ENCODE measurements around the gene JARID2. TPM values are rescaled to one million over a fixed set of nuclear protein-coding genes. Genes with fewer than 3 reads are reported as not detected.
"Not testable (repeated sequence)": the region's sequence is repeated elsewhere in the genome, so short reads cannot be mapped to it uniquely, and the experiment has no call there.

Gene JARID2
- total RNA-seq, 2 experiments from 2014 or later = 33.0 to 33.2 TPM

DNA sequence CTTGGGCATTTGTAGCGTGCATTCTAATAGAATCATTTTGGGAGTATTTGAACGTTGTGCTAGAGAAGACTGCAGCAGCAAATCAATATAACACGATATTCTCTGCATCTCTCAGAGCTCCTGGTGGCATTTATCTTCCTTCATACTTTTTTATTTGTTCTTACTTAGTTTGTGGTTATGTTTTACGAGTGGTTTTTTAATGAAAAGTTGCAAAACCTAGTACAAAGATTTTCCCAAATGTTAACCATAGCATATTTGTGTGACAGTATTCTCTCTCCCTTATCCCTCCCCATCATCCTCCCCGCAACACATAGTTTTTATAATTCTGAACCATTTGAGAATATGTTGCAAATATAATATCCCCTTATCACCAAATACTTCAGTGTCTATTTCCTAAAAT, 50.4 kb downstream of the JARID2 start:
- ChIA-PET POLR2A (interaction anchor here (0.7 kb wide), 1 partner anchor 47 kb away, joined by 3 read pairs; no protein-coding TSS in a partner anchor), CTCF (interaction anchor here (1.0 to 1.4 kb wide), 3 partner anchors 30 to 51 kb away, joined by 4 to 5 read pairs (median 5); partner anchors contain the start of gene JARID2)
- Mint-ChIP-seq H3K36me3 (ENCODE audit: low read depth) (peaks cover 31% of the 10 kb centered on the region), H3K4me1 (ENCODE audit: low read depth) (peaks cover 89% of the 10 kb centered on the region), H3K9me3 (ENCODE audit: insufficient read depth) (no peaks in the 10 kb centered on the region), H3K27ac (peak overlapping the region; percentile 92), H3K4me3 (peak overlapping the region; percentile 61), H3K27me3 (ENCODE audit: low read depth) (no peaks in the 10 kb centered on the region)
- ATAC-seq = no peak
- DNase-seq = no peak

- Mint-ChIP-seq H3K36me3 (ENCODE audit: low read depth) (peaks cover 31% of the 10 kb centered on the region), H3K4me3 (peak overlapping the region; percentile 61), H3K4me1 (ENCODE audit: low read depth) (peaks cover 89% of the 10 kb centered on the region), H3K9me3 (ENCODE audit: insufficient read depth) (no peaks in the 10 kb centered on the region), H3K27ac (peak overlapping the region; percentile 92), H3K27me3 (ENCODE audit: low read depth) (no peaks in the 10 kb centered on the region)
- peak; percentile 74 for ATAC-seq
- peak; percentile 65 for DNase-seq
- ChIA-PET POLR2A (interaction anchor here (0.6 kb wide), 1 partner anchor 1724 kb away, joined by 3 read pairs; no protein-coding TSS in a partner anchor), CTCF (interaction anchor here (1.0 to 1.4 kb wide), 3 partner anchors 30 to 51 kb away, joined by 4 to 5 read pairs (median 5); partner anchors contain the start of gene JARID2)
These were observed 50.9 kb downstream of the JARID2 start for GRCh38 chr6:15296735-15297134.

DNA sequence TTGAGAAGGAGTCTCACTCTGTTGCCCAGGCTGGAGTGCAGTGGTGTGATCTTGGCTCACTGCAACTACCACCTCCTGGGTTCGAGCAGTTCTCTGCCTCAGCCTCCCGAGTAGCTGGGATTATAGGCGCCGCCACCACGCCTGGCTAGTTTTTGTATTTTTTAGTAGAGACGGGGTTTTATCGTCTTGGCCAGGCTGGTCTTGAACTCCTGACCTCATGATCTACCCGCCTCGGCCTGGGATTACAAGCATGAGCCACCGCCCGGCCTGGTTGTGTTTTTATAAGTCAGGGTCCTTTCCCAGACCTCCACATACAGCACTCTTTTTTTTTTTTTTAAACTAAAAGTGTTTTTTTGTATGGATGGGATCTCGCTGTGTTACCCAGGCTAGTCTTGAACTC, 51.3 kb downstream of the JARID2 start:
- peak overlapping the region; percentile 80 for H3K27ac Mint-ChIP-seq
- POLR2A ChIA-PET = interaction anchor here (0.6 to 2.2 kb wide), 2 partner anchors 48 to 1725 kb away, joined by 3 to 10 read pairs; no protein-coding TSS in a partner anchor

DNA sequence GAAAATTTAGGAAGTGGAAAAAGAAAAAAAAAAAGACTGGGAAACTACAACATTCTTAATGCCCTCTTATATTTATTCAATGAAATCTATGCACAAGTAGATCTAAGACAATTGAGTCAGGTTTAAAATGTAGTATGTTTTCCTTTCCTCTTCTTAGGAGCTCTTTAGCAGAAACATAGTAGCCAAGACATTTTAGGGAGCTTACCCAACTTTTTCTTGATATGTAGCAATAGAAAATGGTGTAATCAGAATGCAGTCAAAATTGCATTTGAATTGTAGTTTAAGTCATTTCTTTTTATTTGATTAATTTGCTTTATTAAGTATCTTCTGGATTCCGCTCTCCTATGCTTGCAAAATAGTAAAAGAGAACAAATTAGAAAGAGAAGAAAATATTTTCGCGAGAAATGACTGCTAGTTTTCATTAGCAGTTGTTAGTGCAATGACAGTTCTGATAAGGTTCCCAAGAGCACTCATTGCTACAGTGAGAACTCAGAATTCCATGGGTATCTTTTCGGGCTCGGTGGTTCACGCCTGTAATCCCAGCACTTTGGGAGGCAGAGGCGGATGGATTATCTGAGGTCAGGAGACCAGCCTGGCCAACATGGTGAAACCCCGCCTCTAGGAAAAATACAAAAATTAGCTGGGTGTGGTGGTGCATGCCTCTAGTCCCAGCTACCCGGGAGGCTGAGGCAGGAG, 52.2 kb downstream of the JARID2 start:
- H3K4me1 Mint-ChIP-seq (ENCODE audit: low read depth) = peaks cover 83% of the 10 kb centered on the region
- H3K27ac Mint-ChIP-seq = peak overlapping the region; percentile 80
- H3K4me3 Mint-ChIP-seq = no peak overlapping the region
- peaks cover 30% of the 10 kb centered on the region for H3K36me3 Mint-ChIP-seq (ENCODE audit: low read depth)
- CTCF ChIA-PET = interaction anchor here (0.7 to 1.0 kb wide), 3 partner anchors 20 to 143 kb away, joined by 3 read pairs; no protein-coding TSS in a partner anchor
- no peaks in the 10 kb centered on the region for H3K27me3 Mint-ChIP-seq (ENCODE audit: low read depth)
- POLR2A ChIA-PET = interaction anchor here (2.2 kb wide), 1 partner anchor 49 kb away, joined by 10 read pairs; no protein-coding TSS in a partner anchor
- no peaks in the 10 kb centered on the region for H3K9me3 Mint-ChIP-seq (ENCODE audit: insufficient read depth)
- DNase-seq (no peak), ATAC-seq (no peak)

More for the DNA sequence above, 51.3 kb downstream of the JARID2 start:
- H3K27me3 Mint-ChIP-seq (ENCODE audit: low read depth); H3K9me3 Mint-ChIP-seq (ENCODE audit: insufficient read depth); ATAC-seq; DNase-seq; H3K4me3 Mint-ChIP-seq: not testable (repeated sequence)
- peaks cover 32% of the 10 kb centered on the region for H3K36me3 Mint-ChIP-seq (ENCODE audit: low read depth)
- CTCF ChIA-PET = interaction anchor here (0.9 to 1.4 kb wide), 2 partner anchors 20 to 50 kb away, joined by 3 to 5 read pairs; no protein-coding TSS in a partner anchor
- peaks cover 90% of the 10 kb centered on the region for H3K4me1 Mint-ChIP-seq (ENCODE audit: low read depth)

DNA sequence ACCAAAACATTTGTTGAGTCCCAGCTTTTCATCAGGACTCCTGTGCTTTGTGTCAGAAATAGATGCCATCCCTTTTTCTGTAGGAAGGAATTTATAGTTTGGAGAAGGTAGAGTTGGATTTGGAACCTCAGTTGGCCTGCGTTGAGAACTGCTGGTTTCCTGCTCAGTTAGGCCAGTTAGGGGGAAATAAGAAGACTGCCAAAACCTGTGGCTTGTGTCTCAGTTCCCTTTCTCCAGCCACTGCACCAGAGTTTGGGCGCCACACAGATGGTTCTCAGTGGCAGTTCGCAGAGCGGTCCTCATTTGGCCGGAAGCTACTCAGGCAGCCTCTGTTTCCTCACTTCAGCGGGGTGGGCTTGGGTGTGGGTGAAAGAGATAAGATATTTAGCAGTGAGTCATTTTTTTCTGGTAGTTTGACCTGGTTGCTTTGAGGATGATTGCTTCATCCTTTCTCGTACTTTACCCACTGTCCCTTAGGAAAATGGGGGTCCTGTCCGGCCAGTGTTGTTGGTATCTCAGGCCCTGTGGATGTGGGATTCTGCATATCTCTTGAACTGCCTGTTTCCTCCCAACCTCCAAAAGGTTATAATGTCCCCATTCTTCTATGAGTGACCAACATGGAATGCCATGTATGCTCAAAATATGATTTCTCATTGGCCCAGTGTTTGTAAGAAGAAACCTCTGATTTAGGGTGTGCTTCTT, 53.7 kb downstream of the JARID2 start:
- peak overlapping the region; percentile 49 for H3K4me3 Mint-ChIP-seq
- POLR2A ChIA-PET = interaction anchor here (1.2 to 2.2 kb wide), 4 partner anchors 10 to 53 kb away, joined by 4 to 10 read pairs (median 4); no protein-coding TSS in a partner anchor

GRCh38 chr6:15301179-15302006, 55.5 kb downstream of the JARID2 start:
- H3K36me3 Mint-ChIP-seq (ENCODE audit: low read depth) = peaks cover 23% of the 10 kb centered on the region
- no peaks in the 10 kb centered on the region for H3K27me3 Mint-ChIP-seq (ENCODE audit: low read depth)
- peak overlapping the region; percentile 88 for H3K27ac Mint-ChIP-seq
- no peaks in the 10 kb centered on the region for H3K9me3 Mint-ChIP-seq (ENCODE audit: insufficient read depth)
- H3K4me3 Mint-ChIP-seq = peak overlapping the region; percentile 49
- CTCF ChIA-PET = interaction anchor here (0.9 to 1.8 kb wide), 5 partner anchors 25 to 121 kb away, joined by 3 to 7 read pairs (median 3); no protein-coding TSS in a partner anchor
- POLR2A ChIA-PET = interaction anchor here (1.7 kb wide), 1 partner anchor 52 kb away, joined by 4 read pairs; no protein-coding TSS in a partner anchor
- DNase-seq = no peak
- no peak for ATAC-seq
- peaks cover 87% of the 10 kb centered on the region for H3K4me1 Mint-ChIP-seq (ENCODE audit: low read depth)

More for the DNA sequence above, 53.7 kb downstream of the JARID2 start:
- Mint-ChIP-seq H3K27me3 (ENCODE audit: low read depth) (no peaks in the 10 kb centered on the region), H3K9me3 (ENCODE audit: insufficient read depth) (no peaks in the 10 kb centered on the region), H3K36me3 (ENCODE audit: low read depth) (peaks cover 19% of the 10 kb centered on the region), H3K4me1 (ENCODE audit: low read depth) (peaks cover 82% of the 10 kb centered on the region), H3K27ac (peak overlapping the region; percentile 88)
- peak; percentile 66 for ATAC-seq
- CTCF ChIA-PET = interaction anchor here (1.4 kb wide), 1 partner anchor 50 kb away, joined by 4 read pairs; no protein-coding TSS in a partner anchor
- DNase-seq = peak; percentile 82

DNA sequence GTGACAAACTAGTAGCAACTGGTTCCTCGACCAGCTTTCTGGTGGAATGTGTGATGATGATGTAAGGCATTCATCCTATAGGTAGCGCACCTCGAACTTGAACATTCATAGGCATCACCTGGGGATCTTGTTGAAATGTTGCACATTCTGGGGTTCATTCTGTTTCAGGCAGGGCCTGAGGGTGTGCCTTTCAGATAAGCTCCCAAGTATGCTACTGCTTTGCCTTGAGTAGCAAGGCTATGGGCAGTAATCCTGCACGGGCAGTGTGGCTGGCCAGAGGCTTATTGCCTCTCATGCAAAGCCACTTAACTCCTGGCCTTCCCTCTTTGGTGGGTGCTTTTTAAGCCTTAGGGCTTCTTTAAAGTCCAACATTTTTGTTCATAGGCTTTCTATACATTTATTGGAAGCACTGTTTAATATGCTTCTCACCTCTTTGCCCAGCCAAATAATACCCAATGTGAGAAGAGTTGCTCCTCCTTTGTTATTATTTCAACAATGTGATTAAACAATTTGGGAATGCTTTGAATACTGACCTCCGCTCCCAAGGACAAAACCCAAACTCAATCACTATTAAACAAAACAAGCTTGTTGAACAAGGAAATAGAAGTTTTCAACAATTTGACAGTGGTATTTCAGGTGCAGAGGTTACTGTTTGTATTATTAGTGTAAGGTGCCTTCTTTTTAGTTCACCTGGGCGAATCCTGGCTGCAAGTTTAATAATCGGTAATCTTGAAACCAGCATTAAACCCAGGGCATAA, 57.5 kb downstream of the JARID2 start:
- no peak for ATAC-seq
- ChIA-PET POLR2A (no interaction called here), CTCF (interaction anchor here (0.7 to 2.2 kb wide), 2 partner anchors 27 to 87 kb away, joined by 3 to 8 read pairs; no protein-coding TSS in a partner anchor)
- H3K4me3 Mint-ChIP-seq = no peak overlapping the region
- peaks cover 32% of the 10 kb centered on the region for H3K36me3 Mint-ChIP-seq (ENCODE audit: low read depth)
- peaks cover 81% of the 10 kb centered on the region for H3K4me1 Mint-ChIP-seq (ENCODE audit: low read depth)
- H3K27ac Mint-ChIP-seq = peak overlapping the region; percentile 0
- DNase-seq = no peak
- H3K27me3 Mint-ChIP-seq (ENCODE audit: low read depth) = no peaks in the 10 kb centered on the region
- H3K9me3 Mint-ChIP-seq (ENCODE audit: insufficient read depth) = no peaks in the 10 kb centered on the region

DNA sequence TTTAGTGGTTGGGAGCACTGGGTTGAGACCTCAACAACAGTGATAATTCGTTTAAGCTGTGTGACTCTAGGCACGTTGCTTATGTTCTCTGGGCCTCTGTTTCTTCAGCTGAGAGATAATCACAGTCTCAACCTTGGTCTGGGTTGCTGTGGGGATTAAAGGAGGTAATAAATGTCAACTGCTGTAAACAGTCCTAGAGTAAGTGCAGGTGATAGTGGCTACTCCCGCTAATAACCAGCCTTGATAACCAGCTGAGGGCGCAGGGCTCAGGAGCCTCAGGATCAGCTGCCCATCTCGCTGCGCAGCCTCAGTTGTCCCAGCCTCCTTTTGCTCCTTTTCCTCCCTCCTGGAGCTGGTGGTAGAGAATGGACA, 58.0 kb downstream of the JARID2 start:
- H3K9me3 Mint-ChIP-seq (ENCODE audit: insufficient read depth) = no peaks in the 10 kb centered on the region
- ChIA-PET POLR2A (interaction anchor here (1.2 kb wide), 1 partner anchor 55 kb away, joined by 6 read pairs; no protein-coding TSS in a partner anchor), CTCF (interaction anchor here (0.8 to 2.2 kb wide), 5 partner anchors 13 to 137 kb away, joined by 3 to 8 read pairs (median 4); no protein-coding TSS in a partner anchor)
- H3K4me1 Mint-ChIP-seq (ENCODE audit: low read depth) = peaks cover 82% of the 10 kb centered on the region
- H3K27me3 Mint-ChIP-seq (ENCODE audit: low read depth) = no peaks in the 10 kb centered on the region
- ATAC-seq = no peak
- no peak overlapping the region for H3K4me3 Mint-ChIP-seq
- peak overlapping the region; percentile 0 for H3K27ac Mint-ChIP-seq
- DNase-seq = no peak
- peaks cover 36% of the 10 kb centered on the region for H3K36me3 Mint-ChIP-seq (ENCODE audit: low read depth)

- DNase-seq (no peak), ATAC-seq (no peak)
- H3K36me3 Mint-ChIP-seq (ENCODE audit: low read depth) = peaks cover 38% of the 10 kb centered on the region
- peaks cover 80% of the 10 kb centered on the region for H3K4me1 Mint-ChIP-seq (ENCODE audit: low read depth)
- H3K9me3 Mint-ChIP-seq (ENCODE audit: insufficient read depth) = no peaks in the 10 kb centered on the region
- H3K27ac Mint-ChIP-seq = peak overlapping the region; percentile 93
- peak overlapping the region; percentile 29 for H3K4me3 Mint-ChIP-seq
- POLR2A ChIA-PET = interaction anchor here (1.2 kb wide), 1 partner anchor 55 kb away, joined by 6 read pairs; no protein-coding TSS in a partner anchor
- no peaks in the 10 kb centered on the region for H3K27me3 Mint-ChIP-seq (ENCODE audit: low read depth)
- CTCF ChIA-PET = interaction anchor here (0.8 to 2.2 kb wide), 7 partner anchors 12 to 136 kb away, joined by 3 to 8 read pairs (median 4); no protein-coding TSS in a partner anchor
These were observed 58.6 kb downstream of the JARID2 start for GRCh38 chr6:15304337-15305042.

- Mint-ChIP-seq H3K9me3 (ENCODE audit: insufficient read depth) (no peaks in the 10 kb centered on the region), H3K4me3 (peak overlapping the region; percentile 49), H3K27ac (peak overlapping the region; percentile 93), H3K27me3 (ENCODE audit: low read depth) (no peaks in the 10 kb centered on the region), H3K36me3 (ENCODE audit: low read depth) (peaks cover 40% of the 10 kb centered on the region), H3K4me1 (ENCODE audit: low read depth) (peaks cover 79% of the 10 kb centered on the region)
- POLR2A ChIA-PET = no interaction called here
- ATAC-seq (peak; percentile 54), DNase-seq (peak; percentile 47)
- CTCF ChIA-PET = interaction anchor here (1.0 to 2.2 kb wide), 7 partner anchors 12 to 157 kb away, joined by 3 to 8 read pairs (median 4); no protein-coding TSS in a partner anchor
These were observed 59.6 kb downstream of the JARID2 start for GRCh38 chr6:15305496-15305895.
